ENCODE data around the gene GALNT10.

The GALNT10 gene

DNA sequence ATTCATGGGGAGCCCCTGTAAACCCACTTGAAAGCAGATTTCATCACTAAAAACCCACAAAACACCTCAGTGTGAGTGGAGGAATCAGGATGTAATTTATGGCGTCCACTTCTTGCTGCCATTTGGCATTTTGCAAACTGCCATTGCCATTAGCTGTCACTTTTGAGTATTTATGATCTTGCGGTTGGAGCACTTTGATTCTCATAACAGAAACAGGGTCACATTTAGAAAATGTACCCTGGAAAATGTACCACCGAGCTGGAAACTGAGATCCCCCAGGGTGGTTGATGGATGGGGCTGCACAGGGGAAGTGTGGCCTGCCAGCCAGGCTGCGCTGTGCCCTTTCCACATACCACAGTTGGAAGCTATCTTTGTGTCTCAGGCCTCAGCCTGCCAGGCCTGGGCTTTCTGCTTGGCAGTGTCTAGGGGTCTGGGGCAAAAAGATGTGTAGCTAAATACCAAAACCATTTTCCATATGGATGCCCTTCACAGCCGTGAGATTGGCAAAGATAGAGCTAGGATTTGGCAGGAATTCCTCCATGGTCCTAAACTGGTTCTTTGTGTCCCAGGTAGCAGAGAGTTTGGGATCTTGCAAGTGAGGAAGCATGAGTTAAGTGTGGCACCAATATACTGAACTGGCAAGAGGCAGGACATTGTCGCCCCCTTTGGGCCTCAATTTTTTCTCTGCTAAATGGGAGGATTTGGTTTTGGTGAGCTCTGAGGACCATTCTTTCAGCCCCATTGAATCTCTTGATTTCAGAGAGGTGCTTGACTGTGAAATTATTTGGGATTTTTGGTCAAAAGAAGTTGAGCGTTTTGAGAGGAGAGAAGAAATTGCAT lies 46.2 kb downstream of the GALNT10 start:
- no peak for DNase-seq

DNA sequence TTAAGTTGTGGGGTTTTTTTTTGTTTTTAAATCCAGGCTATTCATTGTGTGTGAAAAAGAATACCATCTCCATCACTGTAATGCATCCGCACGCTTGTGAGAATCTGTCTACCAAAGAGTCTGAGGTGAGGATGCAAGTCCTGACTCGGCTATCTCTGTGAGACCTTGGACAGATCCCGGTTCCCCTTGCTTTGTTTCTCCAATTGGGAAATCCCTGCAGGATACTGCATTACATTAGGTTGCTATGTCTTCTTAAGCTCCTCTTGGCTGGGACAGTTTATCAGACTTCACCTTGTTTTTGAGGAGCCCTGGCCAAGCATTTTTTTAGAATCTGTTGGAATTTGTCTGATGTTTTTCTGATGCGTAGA lies 46.8 kb downstream of the GALNT10 start:
- DNase-seq: no peak

DNA sequence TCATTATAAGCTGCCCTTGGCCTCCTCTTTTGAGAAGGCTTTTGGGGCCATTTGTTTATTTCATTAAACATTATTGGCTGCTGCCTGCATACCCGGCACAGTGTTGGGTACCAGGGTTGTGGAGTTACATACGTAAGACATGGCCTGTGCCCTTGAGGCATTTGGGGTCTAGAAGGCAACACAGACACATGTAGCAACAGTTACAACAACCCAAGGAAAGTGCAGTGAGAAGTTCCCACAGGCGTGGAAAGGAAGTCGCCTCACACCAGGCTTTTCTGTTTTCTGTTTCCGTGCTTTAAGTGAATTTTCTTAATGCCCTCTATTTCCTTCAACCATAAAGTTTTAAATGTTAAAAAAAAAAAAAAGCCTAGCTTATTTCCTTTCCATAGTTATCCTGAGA lies 47.4 kb downstream of the GALNT10 start:
- DNase-seq: no peak

DNA sequence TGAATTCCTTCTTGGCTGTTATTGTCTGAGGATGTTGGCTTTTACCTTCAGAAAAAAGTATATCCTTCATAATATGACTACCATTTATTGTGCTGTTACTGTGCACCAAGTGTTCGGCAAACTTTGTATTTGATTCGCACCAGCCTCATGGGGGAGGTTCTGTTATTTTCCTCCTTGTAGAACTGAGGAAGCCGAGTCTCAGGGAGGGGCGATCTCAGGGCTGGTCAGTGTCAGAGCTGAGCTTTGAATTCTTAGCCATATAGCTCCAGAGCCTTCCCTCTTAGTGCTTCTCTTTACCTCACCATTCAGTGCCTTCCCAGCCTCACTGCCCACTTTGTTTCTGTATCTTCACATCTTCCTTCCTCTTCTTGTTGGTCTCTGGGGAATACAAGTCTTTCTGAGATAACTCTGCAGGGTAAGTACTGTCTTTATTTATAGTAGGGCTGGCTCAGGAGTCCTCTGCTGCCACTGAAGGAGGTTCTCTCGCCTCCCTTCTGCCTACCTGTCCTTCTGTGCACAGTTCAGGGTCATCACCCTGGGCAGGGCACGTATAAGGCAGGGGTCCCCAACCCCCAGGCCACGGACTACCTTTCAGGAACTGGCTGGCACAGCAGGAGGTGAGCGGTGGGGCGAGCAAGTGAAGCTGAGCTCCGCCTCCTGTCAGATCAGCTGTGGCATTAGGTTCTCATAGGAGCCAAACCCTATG lies 48.4 kb downstream of the GALNT10 start:
- DNase-seq: no peak

DNA sequence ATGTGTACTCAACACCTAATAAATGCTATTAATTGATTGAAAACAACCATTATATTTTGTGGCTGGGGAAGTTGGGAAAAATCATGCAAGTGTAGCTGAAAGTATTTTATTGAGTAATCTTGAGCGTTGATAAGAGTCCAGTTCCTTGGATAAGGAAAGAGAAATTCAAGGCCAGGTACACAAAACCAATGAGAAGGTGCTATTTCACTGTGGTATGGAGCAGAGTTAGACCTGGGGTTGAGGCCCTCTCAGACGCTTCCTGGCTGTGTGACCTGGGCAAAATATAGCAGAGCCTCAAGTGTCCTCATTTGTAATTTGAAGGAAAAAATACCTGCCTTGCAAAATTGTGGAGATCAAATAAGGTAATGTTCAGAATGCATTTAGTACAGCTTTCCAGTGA lies 50.1 kb downstream of the GALNT10 start:
- no peak for DNase-seq

DNA sequence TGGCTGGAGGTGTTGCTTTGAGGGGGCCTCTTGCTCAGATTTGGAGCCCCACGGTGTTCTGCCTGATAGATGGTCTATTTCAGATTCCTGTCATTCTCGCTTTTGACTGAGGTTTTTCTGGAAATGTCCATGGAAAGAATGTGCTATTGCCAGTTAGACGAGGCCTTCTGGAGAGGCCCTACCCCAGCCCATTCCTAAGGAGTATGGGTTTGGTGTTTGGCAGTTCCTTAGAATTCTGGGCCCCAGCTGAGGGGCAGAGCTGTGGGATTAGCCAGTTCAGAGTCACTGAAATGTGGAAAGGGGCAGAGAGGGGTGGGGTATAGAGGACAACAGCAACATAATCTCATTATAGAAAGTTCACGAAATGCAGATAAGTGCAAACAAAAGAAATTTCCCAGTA lies 50.5 kb downstream of the GALNT10 start:
- DNase-seq: no peak

DNA sequence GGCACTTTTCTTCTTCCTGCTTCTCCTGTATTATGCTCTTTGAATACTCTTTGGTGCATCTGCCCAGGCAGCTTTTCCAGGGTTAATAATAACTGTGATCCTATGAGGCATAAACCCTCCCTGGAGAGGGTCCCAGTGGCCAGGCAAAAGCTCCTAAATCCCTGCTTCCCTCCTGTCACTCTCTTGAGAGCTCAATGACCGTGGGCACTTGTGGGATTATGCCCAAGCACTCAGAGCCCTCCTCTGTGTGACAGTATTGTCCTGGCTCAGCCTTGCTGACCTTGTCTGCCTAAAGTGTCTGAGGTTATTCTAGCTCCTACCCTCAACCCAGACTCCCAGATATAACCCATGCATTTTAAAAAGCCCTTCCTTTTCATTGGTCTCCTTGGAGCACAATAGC lies 51.9 kb downstream of the GALNT10 start:
- DNase-seq: no peak

DNA sequence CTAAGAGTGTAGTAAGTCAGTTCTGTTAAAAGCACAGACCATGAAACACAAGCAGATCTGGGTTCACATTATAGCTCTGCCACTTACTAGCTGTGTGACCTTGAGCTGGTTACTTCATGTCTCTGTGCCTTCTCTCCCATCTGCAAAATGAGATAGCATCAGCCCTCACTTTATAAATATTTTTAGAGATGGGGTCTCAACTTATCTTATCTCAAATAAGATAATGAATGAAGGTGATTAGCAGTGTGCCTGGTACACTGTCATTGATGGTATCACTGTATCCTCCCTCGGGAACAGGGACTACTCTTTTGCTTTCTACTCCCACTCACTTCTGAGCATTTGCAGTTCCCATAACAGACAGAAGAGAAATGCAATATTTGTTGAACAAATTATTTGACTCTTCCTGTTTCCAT lies 52.4 kb downstream of the GALNT10 start:
- no peak for DNase-seq

DNA sequence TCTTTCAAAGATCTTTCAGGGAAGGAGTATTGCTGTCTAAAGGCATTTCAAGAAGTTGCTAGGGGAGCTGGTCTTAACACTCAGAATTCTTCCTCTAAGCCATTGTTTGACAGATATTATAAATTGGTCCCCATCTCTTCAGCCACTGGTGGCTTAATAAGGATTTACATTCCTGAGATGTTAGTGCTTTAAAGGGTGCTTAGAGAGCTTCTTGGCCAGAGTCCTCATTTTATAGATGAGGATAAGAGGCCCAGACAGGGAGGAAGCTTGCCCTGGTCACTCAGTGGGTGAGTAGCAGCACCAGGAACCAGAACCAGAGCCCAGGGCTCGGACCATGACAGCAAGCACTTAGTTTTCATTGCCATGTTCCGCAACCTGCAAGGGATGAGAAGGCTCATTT lies 53.2 kb downstream of the GALNT10 start:
- DNase-seq: no peak

DNA sequence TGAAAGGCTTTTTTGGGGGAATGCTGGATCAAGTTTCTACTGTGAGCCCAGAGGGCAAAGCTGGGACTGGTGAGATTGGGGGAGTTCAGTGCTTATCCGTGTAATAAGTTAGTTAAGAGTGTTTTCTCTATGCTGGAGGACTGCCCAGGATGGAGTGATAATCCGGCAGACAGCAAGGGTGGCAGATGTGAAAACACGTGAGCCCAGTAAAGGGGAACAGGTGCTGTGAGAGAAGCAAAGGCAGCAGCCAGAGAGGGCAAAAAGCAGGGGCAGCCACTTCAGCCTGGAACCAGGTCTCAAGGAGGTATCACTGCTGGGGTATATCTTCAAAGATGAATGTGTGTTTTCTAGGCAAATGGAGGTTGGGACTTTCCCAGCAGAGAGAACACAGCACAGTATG lies 53.9 kb downstream of the GALNT10 start:
- no peak for DNase-seq

DNA sequence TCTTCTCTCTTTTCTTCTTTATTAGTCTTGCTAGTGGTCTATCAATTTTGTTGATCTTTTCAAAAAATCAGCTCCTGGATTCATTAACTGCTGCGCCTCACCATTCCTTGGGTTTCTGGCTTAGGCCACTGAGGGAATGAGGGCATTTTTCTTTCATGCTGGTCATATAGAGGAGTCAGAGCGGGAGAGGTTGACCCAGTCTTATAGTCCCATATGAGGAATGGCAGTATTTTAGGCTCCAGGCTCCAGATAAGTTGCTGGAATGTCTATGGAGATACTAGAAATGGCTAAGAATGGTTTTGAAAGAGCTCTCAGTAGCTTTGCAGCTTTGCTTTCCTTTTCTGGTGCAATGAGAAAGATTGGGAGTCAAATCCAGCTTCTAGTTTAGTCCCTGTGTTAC lies 58.2 kb downstream of the GALNT10 start:
- DNase-seq: no peak

DNA sequence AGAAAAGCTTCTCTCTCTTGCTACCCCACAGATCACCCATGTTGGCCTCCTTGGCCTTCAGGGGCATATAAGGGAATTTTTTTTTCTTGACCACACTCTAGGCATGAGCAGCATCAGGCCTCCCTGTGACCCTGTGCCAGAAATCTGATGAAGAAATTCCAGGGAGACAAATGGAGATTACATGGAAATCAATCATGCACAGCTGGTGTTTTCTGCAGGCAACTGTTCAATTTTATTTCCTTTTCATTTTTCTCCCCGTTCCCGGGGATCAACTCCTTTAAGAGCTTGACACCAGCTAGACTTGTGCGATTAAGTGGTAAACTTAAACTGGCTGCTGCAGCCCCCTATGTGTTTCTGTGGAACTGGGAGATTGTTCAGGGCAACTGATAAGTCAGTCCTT lies 59.3 kb downstream of the GALNT10 start:
- no peak for DNase-seq

DNA sequence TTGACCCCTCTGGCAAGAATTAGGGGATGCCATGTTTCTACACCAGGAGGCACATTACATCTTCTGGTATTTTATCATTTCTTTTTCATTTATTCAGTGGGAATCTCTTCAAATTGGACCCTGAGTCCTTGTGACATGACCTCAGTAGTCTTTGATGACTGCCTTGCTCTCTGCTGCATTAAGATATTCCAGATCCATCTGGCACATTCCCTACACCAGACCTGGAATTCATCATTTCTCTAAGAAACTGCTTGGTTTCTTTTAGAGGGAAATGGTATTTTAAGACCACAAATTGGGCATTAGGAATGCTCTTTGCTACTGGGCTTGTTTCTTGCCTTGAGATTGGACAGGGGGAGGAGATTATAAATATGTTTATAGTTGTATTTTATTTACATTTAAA lies 61.0 kb downstream of the GALNT10 start:
- DNase-seq: no peak

DNA sequence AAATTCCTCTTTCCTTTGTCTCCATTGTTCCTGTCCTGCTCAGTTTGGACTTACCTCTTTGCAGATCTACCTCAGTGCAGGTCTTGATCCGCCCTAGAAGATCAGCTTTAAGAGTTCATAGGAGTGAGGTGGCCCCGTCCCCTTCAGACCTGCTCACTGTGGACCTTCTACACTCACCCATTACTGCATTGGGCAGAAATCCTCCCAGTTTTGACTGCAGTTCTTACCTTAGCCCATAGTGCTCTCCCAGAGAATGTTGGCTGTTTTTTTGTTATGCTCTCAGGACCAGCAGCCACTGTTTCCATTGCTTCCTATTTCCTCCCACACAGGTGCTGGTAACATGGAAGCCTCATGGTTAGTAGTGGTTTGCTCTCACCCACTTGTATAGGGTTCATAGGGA lies 63.3 kb downstream of the GALNT10 start:
- DNase-seq: no peak

DNA sequence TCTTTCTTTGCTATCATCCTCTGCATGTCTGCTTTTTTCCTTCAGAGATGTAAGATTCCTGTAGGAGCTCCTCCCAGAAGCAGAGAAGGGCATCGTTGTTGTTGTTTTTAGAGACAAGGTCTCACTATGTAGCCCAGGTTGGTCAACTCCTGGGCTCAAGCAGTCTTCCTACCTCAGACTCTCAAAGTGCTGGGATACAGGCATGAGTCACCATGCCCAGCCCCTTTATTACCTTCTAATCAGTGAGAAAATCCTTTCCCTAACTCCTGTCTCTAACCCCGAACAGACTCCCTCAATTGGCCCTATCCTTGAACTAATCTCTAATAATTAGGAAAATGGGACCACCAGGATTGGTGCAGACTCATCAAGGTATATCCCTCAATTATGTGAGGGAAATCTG lies 64.4 kb downstream of the GALNT10 start:
- DNase-seq: no peak

DNA sequence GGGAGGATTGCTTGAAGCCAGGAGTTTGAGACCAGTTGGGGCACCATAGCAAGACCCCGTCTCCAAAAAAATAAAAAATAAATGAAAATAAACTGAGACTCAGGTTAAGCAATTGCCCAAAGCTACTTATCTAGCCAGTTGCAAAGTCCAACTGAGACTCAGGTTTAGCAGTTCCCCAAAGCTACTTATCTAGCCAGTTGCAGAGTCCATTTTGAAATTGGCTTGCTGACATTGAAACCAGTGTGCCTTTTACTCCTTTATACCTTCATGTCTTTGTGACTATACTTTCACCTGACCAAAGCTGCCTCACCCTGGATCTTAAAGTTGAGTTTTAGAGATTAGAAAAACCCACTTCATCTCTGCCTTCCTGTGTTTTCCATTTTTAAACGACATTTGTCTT lies 66.5 kb downstream of the GALNT10 start:
- DNase-seq: no peak

DNA sequence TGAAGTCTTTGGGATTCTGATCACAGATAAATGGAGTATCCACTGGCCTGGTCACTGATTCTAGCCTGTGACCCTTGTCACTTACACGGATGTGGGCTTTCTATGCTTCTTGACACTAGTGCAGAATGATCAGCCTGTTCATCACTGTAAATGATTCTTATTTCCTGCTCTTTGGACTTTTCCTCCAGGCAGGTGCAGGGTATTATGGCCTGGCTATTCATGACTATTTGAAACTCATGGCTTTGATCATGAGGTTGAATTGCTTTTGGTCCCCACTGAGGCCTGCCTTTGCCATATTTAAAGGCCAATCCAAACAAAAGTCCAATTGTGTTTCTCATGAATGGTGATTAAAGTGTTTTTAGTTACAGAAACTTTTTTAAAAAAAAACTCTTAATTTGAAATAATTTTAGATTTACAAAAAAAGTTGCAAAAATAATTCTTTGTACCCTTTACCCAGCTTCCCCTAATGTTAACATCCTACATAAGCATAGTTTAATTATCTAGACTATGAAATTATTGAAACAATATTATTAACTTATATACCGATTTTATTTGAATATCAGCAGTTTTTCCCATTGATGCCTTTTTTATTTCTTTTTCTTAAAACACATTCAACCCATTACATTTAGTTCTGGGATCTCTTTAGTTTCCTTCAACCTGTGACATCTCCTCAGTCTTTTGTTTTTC lies 68.1 kb downstream of the GALNT10 start:
- no peak for DNase-seq

DNA sequence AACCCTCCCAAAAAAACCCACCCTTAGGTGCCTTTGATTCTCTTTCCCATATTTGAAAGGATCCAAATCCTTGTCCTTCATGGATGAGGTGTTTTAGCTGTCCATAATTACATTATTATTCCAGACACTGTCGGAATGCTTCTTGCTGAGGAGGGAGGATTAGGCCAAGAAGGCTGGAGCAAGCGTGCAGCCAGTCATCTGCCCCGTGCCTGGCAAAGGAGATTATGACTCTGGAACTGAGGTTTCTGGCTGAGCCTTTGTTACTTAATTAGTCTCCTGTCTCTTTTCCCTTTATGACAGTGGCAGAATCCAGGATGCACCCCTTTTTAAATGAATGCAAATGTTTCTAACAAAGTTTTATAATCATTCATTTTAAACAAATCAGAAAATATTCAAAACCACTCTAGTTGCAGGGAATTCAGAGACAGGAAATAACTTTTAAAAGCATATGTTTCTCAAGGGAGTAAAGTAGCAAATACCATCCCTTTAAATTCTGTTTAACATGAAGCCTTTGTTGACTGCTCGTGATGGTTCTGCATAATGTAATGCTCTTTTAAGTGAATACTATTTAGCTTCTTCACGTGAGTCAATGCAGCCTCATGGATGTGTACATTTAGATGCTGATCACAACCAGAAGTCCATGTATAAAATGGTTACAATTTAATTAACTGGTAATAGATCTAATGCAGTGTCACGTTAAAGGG lies 69.8 kb downstream of the GALNT10 start:
- DNase-seq: no peak

DNA sequence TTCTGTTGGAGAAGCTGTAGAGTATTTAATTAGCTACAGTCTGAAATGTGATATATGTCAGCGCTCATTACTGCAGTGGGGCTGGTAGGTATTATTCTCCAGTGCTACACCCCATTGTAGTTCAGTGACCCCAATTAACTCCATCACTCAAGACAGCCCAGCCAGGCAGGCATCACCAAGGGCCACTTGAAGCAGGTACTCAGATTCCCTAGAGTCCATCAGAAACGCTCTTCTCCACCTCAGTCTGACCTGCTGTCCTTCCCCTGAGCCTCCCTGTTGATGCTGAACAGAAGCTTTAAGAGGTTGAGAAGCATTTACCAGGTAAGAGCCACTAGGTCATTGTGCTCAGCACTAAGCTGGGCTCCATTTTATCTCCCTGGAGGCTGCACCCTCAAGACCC lies 71.8 kb downstream of the GALNT10 start:
- no peak for DNase-seq

DNA sequence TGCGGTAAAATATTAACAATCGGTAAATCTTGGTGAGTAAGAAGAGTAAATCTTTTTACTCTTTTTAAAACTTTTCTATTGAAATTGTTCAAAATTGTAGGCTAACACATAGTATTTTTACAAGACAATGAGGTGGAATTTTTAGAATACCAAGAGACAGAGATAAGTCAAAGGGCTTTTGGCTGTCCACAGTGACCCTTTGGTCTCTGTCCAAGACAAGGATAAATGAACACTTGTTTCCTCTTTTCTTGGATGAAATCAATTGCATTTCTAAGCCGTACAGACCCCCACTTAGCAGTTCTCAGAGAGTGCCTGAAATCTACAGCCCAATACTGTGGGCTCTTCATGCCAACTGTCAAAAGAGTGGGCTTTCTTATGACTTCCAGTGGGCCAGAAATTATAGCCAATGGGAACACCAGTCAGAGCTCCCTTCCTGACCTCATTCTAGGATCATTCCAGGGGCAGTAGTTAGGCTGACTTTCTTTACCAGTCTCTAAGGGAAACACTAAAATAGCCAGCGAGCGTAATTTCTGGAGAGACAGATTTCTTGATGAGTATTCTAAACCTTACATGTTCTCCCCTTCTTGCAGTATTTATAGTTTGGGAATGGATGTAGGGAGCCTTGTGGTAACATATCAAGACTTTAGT lies 74.1 kb downstream of the GALNT10 start:
- DNase-seq: no peak

DNA sequence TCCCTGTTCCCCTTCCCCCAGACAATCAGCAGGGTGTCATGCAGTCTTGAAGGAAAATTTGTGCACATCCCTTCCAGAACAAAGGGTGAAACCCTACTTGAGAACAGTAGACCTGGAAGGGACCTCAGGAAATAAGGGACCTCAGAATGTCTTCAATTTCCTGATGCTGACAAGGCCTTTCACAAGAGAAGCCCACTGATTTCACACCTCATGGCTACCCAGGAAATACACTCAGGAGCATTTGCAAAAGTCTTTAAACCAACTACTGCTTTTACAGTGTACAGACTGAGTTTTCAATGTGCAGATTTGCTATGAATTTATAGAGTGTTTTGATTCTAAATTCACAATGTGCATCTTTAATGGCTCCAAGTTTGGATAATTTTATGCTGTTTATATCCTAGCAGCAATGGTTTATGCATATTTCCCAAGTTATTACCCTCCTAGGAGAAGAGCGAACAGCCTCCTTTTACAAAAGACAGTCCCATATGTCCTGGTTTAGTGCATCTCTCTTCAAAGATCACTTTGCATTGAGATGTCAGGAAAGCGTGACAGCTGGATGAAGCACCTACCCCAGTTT lies 74.8 kb downstream of the GALNT10 start:
- DNase-seq: no peak

DNA sequence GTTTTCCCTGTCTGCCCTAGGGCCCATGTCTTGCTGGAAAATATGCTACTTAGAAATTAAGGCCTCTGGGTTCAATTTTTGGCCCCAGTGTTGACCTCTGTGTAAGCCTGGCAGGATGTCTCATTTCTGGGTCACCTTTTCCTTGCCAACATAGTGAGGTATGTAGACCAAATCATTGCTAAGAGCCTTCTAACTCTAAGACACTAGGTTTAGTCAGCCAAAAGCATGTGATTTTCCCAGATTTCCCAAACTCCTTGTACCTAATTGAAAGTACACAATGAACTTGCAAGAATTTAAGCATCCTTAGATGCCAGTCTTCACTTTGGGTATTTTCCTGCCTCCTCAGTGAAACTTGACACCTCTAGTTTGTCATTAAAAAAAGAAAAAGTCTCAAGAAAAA lies 77.0 kb downstream of the GALNT10 start:
- DNase-seq: no peak

DNA sequence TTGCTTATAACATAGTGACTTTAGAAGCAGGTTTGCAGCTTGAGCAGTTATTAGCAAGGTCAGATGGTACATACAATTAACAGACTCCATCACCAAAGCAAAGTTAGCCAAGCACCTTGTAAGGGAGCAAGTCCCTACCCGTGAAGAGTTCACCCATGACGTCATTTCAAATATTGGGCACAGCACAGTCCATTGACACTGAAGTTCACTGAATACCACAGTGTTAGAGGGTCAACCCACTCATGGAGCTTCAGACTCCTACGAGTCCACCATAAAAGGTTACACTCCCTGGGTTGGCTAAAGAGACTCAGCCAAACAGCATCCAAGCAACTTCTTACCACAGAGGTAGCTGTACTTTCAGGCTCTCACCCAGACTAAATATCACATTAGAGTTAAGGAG lies 77.5 kb downstream of the GALNT10 start:
- no peak for DNase-seq

All from RPMI8226 (cell line).